AG09319 (cell line): ENCODE results near the gene CLRN3.
A peak's percentile ranks its signal among the peaks of the same experiment; 100 is the strongest.

Experiments
- DNase-seq: peaks from one replicate; pipeline ENCODE4 v3.0.0-alpha.2; 2010; ENCODE audit warnings: low read depth; ENCODE audit errors: extremely low read depth
- CTCF ChIP-seq: IDR thresholded peaks from 2 replicates; pipeline ENCODE4 v1.5.1; 2011; ENCODE audit warnings: low read depth, mild to moderate bottlenecking, inconsistent platforms, low read length, moderate library complexity

The CLRN3 gene, protein sequence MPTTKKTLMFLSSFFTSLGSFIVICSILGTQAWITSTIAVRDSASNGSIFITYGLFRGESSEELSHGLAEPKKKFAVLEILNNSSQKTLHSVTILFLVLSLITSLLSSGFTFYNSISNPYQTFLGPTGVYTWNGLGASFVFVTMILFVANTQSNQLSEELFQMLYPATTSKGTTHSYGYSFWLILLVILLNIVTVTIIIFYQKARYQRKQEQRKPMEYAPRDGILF

GRCh38 chr10:127892743-127893142 lies at the start of gene CLRN3:
Gene CLRN3 (minus strand): TSS chr10:127892941. CDS start chr10:127892784, 157 bp downstream.
- TF ChIP-seq CTCF: no peak
- DNase-seq: no peak

- no peak for DNase-seq
- no peak for TF ChIP-seq CTCF
Measured at GRCh38 chr10:127940866-127941640, 48.3 kb upstream of the CLRN3 start.

DNA sequence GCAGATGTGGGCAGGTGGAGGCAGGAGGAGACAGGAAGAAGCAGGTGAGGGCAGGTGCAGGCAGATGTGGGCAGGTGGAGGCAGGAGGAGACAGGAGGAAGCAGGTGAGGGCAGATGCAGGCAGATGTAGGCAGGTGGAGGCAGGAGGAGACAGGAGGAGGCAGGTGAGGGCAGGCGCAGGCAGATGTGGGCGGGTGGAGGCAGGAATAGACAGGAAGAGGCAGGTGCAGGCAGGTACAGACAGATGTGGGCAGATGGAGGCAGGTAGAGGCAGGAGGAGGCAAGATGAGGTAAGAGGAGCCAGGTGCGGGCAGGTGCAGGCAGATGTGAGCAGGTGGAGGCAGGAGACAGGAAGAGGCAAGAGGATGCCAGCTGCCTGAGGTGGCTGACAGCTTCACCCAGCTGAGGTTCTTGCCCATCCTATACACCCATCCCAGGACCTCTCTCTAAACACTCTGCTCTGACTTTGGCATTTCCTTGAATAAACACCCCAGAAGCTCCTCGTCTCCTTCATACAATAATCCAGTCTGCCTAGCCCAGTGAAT lies 47.1 kb upstream of the CLRN3 start:
- no peak for TF ChIP-seq CTCF
- DNase-seq: no peak

- DNase-seq: no peak
- TF ChIP-seq CTCF: no peak
Measured at GRCh38 chr10:127937915-127938463, 45.2 kb upstream of the CLRN3 start.

DNA sequence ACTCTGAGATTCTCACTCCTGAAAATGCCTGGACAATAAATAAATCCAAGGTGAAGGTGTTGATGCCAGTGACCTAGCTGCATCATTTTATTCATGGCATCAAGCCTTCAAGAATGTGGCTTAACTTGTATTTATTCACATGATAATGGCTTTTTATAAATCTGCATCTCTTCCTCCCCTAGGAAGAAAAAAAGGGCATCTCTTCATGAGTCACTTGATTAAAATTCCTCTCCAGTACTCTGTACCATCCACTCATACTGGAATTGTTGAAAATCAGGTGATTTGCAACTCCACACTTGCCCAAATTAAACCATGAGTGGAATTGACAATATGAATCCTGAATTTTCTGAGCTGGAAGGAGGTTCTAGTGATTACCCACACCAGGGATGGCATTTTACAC lies 44.3 kb upstream of the CLRN3 start:
- no peak for TF ChIP-seq CTCF
- DNase-seq: no peak

- no peak for TF ChIP-seq CTCF
- peak; percentile 29 for DNase-seq
Measured at GRCh38 chr10:127935071-127935561, 42.4 kb upstream of the CLRN3 start.

DNA sequence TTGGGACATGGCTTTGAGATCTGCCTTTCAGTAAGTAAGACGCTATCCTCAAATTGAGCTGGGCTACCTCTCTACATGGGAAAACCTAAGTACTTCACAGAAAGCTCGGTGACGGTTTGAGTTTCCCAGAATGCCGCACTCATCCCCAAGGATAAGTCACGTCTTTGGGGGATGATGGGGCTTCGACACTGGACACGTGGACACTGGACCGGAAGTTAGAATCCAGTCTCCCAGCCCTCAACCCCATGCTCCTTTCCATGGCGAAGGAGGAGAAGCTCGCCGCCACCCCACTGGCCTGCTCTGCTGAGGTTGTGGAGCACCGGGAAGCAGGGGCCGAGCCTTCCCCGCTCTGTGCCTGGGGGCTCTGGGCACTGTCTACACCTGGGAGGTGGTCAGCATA lies 41.6 kb upstream of the CLRN3 start:
- no peak for DNase-seq
- no peak for TF ChIP-seq CTCF
